GM12874 (cell line): ENCODE results near the gene VANGL2.

ENCODE experiments used
- CTCF ChIP-seq: IDR thresholded peaks from 2 replicates; pipeline ENCODE4 v1.5.1; 2011; ENCODE audit warnings: low read depth, mild to moderate bottlenecking, control low read depth, low read length, moderate library complexity; ENCODE audit not compliant: insufficient read depth

VANGL2 gene

GRCh38 chr1:160432371-160432786, 32.0 kb downstream of the VANGL2 start:
- TF ChIP-seq CTCF, result no peak

GRCh38 chr1:160436966-160437365, 36.6 kb downstream of the VANGL2 start:
- TF ChIP-seq CTCF, result no peak

- TF ChIP-seq CTCF, result no peak
These were observed 37.3 kb downstream of the VANGL2 start for GRCh38 chr1:160437432-160438316.

- no peak for TF ChIP-seq CTCF
These were observed 38.1 kb downstream of the VANGL2 start for GRCh38 chr1:160438317-160438918.

- TF ChIP-seq CTCF, result no peak
These were observed 38.6 kb downstream of the VANGL2 start for GRCh38 chr1:160438935-160439334.

GRCh38 chr1:160439718-160440117, 39.4 kb downstream of the VANGL2 start:
- no peak for TF ChIP-seq CTCF

GRCh38 chr1:160446945-160447600, 46.7 kb downstream of the VANGL2 start:
- no peak for TF ChIP-seq CTCF
